H1 (cell line): ENCODE data around the gene PQBP1. TPM values are rescaled to one million over a fixed set of nuclear protein-coding genes. Genes with fewer than 3 reads are reported as not detected.

Experiments
- CTCF ChIA-PET: fragments of 300-600 bp; sonication (Branson Sonifier 250); formaldehyde crosslinking; loops from one replicate; lab custom pipeline; 2021; ENCODE audit not compliant: partially characterized antibody; lab: Charles Lee
- POLR2A ChIA-PET: fragments of 300-600 bp; sonication (Branson Sonifier 250); formaldehyde crosslinking; loops from one replicate; lab custom pipeline; 2021; ENCODE audit warnings: inconsistent platforms; ENCODE audit not compliant: partially characterized antibody; lab: Charles Lee
- DNase-seq, 2 experiments: peaks; one replicate each; pipeline versions ENCODE4 v3.0.0 to v3.0.0-alpha.2; 2010 to 2022; ENCODE audit warnings: low spot score in 2 of 2, low read depth in 1 of 2, mixed read lengths in 1 of 2
- FAIRE-seq: peaks from 2 replicates; lab custom pipeline; 2011; peaks lifted over from hg19 to GRCh38; lab: Jason Lieb, UNC
- H2AFZ ChIP-seq: 2 replicates; pipeline ENCODE4 v1.8.1; 2012; ENCODE audit warnings: low read length, inconsistent platforms
- H2AK5ac ChIP-seq: 2 replicates; pipeline ENCODE4 v1.6.1; 2013; ENCODE audit warnings: low read depth, low read length
- H2BK120ac ChIP-seq: replicated peaks from 2 replicates; pipeline ENCODE3; 2013; ENCODE audit warnings: low read depth, low read length, inconsistent platforms
- H2BK12ac ChIP-seq: 2 replicates; pipeline ENCODE4 v1.6.1; 2013; ENCODE audit warnings: low read depth, low read length
- H2BK15ac ChIP-seq: 2 replicates; pipeline ENCODE4 v1.6.1; 2013; ENCODE audit warnings: low read length
- H2BK20ac ChIP-seq: 2 replicates; pipeline ENCODE4 v1.6.1; 2013; ENCODE audit warnings: low read length
- H2BK5ac ChIP-seq: 2 replicates; pipeline ENCODE4 v1.6.1; 2013; ENCODE audit warnings: low read depth, low read length
- H3K14ac ChIP-seq: 2 replicates; pipeline ENCODE4 v1.6.1; 2013; ENCODE audit warnings: inconsistent platforms; ENCODE audit not compliant: insufficient read length
- H3K18ac ChIP-seq: 2 replicates; pipeline ENCODE4 v1.6.1; 2013; ENCODE audit warnings: low read length; ENCODE audit errors: extremely low read depth
- H3K23ac ChIP-seq: 2 replicates; pipeline ENCODE4 v1.6.1; 2013; ENCODE audit warnings: inconsistent platforms; ENCODE audit not compliant: insufficient read length
- H3K23me2 ChIP-seq: 2 replicates; pipeline ENCODE4 v1.6.1; 2013; ENCODE audit warnings: low read depth, low read length
- H3K27ac ChIP-seq: 2 replicates; pipeline ENCODE4 v1.6.1; 2011; ENCODE audit warnings: low read depth, low read length, inconsistent platforms
- H3K27me3 ChIP-seq, 4 experiments: replicated peaks in 1 of 4; 1 replicate in 1 of 4; 2 replicates in 3 of 4; pipeline versions ENCODE4 v1.6.1 to v1.8.1; 2011 to 2013; ENCODE audit warnings: low read length in 3 of 4, mild to moderate bottlenecking in 3 of 4, inconsistent platforms in 2 of 4, mixed read lengths in 2 of 4, moderate library complexity in 1 of 4; ENCODE audit not compliant: control insufficient read depth in 3 of 4, insufficient read depth in 3 of 4; ENCODE audit errors: extremely low read depth in 1 of 4
- H3K36me3 ChIP-seq, 4 experiments: 2 replicates each; pipeline versions ENCODE4 v1.6.1 to v1.8.1; 2011 to 2013; ENCODE audit warnings: mild to moderate bottlenecking in 4 of 4, low read length in 3 of 4, moderate library complexity in 2 of 4, control low read depth in 1 of 4, inconsistent platforms in 1 of 4; ENCODE audit not compliant: insufficient read depth in 4 of 4, control insufficient read depth in 2 of 4
- H3K4ac ChIP-seq: replicated peaks from 2 replicates; pipeline ENCODE3; 2013; ENCODE audit warnings: low read length, low read depth, mixed read lengths, inconsistent platforms; ENCODE audit not compliant: insufficient read length
- H3K4me1 ChIP-seq, 4 experiments: replicated peaks in 1 of 4; 1 replicate in 1 of 4; 2 replicates in 3 of 4; pipeline versions ENCODE4 v1.6.1 to v1.8.1; 2011 to 2013; ENCODE audit warnings: low read length in 3 of 4, inconsistent platforms in 2 of 4, mixed read lengths in 1 of 4; ENCODE audit not compliant: insufficient read depth in 4 of 4, control insufficient read depth in 3 of 4
- H3K4me2 ChIP-seq, 2 experiments: 2 replicates each; pipeline versions ENCODE4 v1.6.1 to v1.8.1; 2011 to 2013; ENCODE audit warnings: low read depth in 2 of 2, low read length in 2 of 2, control low read depth in 1 of 2, inconsistent platforms in 1 of 2, mild to moderate bottlenecking in 1 of 2; ENCODE audit not compliant: insufficient read depth in 1 of 2
- H3K4me3 ChIP-seq, 4 experiments: fragments of 200-600, 300-600 bp in 1 of 4; sonication (generic), shearing (Covaris generic), sonication (Bioruptor Twin) in 1 of 4; 2 replicates each; pipeline versions ENCODE4 v1.5.1 to v1.8.1; 2011 to 2016; ENCODE audit warnings: low read length in 4 of 4, low read depth in 3 of 4, control low read depth in 2 of 4, inconsistent platforms in 2 of 4, mild to moderate bottlenecking in 2 of 4, mixed read lengths in 1 of 4, moderate library complexity in 1 of 4; ENCODE audit not compliant: insufficient read depth in 2 of 4; ENCODE audit errors: extremely low read depth in 1 of 4
- H3K56ac ChIP-seq: replicated peaks from 2 replicates; pipeline ENCODE3; 2013; ENCODE audit warnings: low read depth, mild to moderate bottlenecking, mixed read lengths, low read length, inconsistent platforms; ENCODE audit not compliant: insufficient read length
- H3K79me1 ChIP-seq: 2 replicates; pipeline ENCODE4 v1.6.1; 2013; ENCODE audit warnings: low read depth, low read length, control low read depth
- H3K79me2 ChIP-seq, 2 experiments: 2 replicates each; pipeline versions ENCODE4 v1.6.1 to v1.8.1; 2012 to 2013; ENCODE audit warnings: low read length in 2 of 2, mild to moderate bottlenecking in 2 of 2, inconsistent platforms in 1 of 2; ENCODE audit not compliant: insufficient read depth in 2 of 2, control insufficient read depth in 1 of 2
- H3K9ac ChIP-seq, 4 experiments: replicated peaks in 1 of 4; 1 replicate in 1 of 4; 2 replicates in 3 of 4; pipeline versions ENCODE4 v1.6.1 to v1.8.1; 2011 to 2013; ENCODE audit warnings: low read depth in 3 of 4, low read length in 3 of 4, control low read depth in 2 of 4, mild to moderate bottlenecking in 2 of 4, moderate library complexity in 2 of 4, inconsistent platforms in 1 of 4; ENCODE audit errors: extremely low read depth in 1 of 4
- H3K9me3 ChIP-seq, 2 experiments: 2 replicates each; pipeline versions ENCODE4 v1.6.1 to v1.8.1; 2012 to 2013; ENCODE audit warnings: mild to moderate bottlenecking in 2 of 2, moderate library complexity in 2 of 2, control low read depth in 1 of 2, inconsistent platforms in 1 of 2, low read depth in 1 of 2, low read length in 1 of 2, mixed read lengths in 1 of 2; ENCODE audit not compliant: insufficient read depth in 2 of 2
- H4K20me1 ChIP-seq, 2 experiments: replicated peaks in 1 of 2; 2 replicates each; pipeline versions ENCODE3 to v1.8.1; 2011 to 2013; ENCODE audit warnings: inconsistent platforms in 2 of 2, low read length in 2 of 2, mild to moderate bottlenecking in 1 of 2; ENCODE audit not compliant: insufficient read depth in 2 of 2, control insufficient read depth in 1 of 2
- H4K5ac ChIP-seq: 2 replicates; pipeline ENCODE4 v1.6.1; 2013; ENCODE audit warnings: low read length, low read depth, mixed read lengths, inconsistent platforms; ENCODE audit not compliant: insufficient read length
- H4K8ac ChIP-seq: 2 replicates; pipeline ENCODE4 v1.8.0; 2013; ENCODE audit warnings: mild to moderate bottlenecking, moderate library complexity, low read length, inconsistent platforms; ENCODE audit not compliant: insufficient read depth; ENCODE audit errors: extremely low read depth
- H4K91ac ChIP-seq: replicated peaks from 2 replicates; pipeline ENCODE3; 2013; ENCODE audit warnings: low read length, mixed read lengths, inconsistent platforms; ENCODE audit not compliant: insufficient read length
- RBBP5 ChIP-seq: IDR thresholded peaks from 2 replicates; pipeline ENCODE4 v1.7.1; 2012; ENCODE audit warnings: low read depth, mild to moderate bottlenecking, inconsistent platforms, low read length, moderate library complexity, borderline replicate concordance
- WGBS, 2 experiments: shearing (Covaris generic) in 1 of 2; methylation state at CpG; one replicate each; pipeline versions ENCODE4 v1.1.6 to v1.1.7; 2013 to 2015; ENCODE audit warnings: low lambda C conversion rate in 2 of 2, mixed read lengths in 2 of 2, inconsistent platforms in 1 of 2, low coverage in 1 of 2, missing lambda C conversion rate in 1 of 2; ENCODE audit not compliant: insufficient replicate concordance in 2 of 2, insufficient coverage in 1 of 2, insufficient read length in 1 of 2; ENCODE audit errors: extremely low coverage in 1 of 2, missing lambda C conversion rate in 1 of 2; 5-methylcytosine and 5-hydroxymethylcytosine counted together
- polyA plus RNA-seq, 7 experiments: library from polyadenylated mRNA; depleted of rRNA in 3 of 7; stranded (reverse) in 5 of 7; unstranded in 2 of 7; fragments of >200 nt in 5 of 7; fragments of 200-250 nt in 2 of 7; gene quantifications; 1 replicate in 5 of 7; 2 replicates in 1 of 7; 4 replicates in 1 of 7; pipeline versions ENCODE4 v1.2.1 to v1.2.3, GENCODE V29; 2011 to 2013; ENCODE audit warnings: missing spikeins in 2 of 7, mixed read lengths in 2 of 7
- total RNA-seq: library from RNA; stranded (reverse); fragmentation: NEBNext Ultra II Directional; extraction: Animal tissue kit (Norgen Biotek cat#: 25700); gene quantifications from 2 replicates; pipeline ENCODE4 v1.2.1, GENCODE V29; 2021
- TF ChIP-seq, protein P1 (sequence below): IDR thresholded peaks from 2 replicates; pipeline ENCODE4 v1.6.1; 2011; ENCODE audit warnings: low read depth, mild to moderate bottlenecking, low read length; ENCODE audit not compliant: insufficient read depth

Gene PQBP1
- total and polyA plus RNA-seq, 2 of the 8 experiments (the other 6 are each of a cell fraction or from before 2014, with no cell fraction given) = 91.7 to 95.9 TPM

DNA sequence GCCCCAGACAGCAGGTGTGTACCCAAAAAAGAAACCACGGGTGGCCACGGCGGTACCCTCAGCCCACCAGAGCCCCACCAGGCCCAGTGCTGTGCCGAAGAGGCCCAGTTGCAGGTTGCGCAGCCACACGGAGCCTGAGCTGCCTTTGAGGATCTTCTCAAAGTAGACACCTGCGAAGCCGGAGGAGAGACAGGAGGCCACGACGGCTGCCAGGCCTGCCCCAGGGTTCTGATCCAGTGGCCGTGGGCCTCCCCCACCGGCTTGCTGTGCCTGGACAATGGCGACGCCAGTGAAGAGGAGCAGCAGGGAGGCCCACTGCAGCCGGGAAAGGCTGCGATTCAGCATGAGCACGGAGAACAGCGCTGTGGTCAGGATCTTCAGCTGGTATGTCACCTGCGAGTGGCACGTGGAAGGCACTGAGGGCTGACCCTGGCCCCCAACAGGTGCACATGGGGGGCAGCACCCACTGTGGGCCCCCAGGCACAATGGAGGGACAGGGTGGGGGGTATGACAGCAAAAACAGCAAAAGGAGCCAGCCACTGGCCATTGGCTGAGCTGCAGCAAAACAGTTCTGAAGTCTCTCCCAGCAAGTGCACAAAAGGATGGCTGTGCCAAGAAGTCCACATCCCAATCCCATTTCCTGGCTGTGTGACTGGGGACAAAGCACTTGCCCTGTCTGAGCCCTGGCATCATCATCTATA lies 7.5 kb downstream of the PQBP1 start:
- H2BK120ac ChIP-seq = no peak overlapping the region
- H3K9me3 ChIP-seq = no peaks in the 10 kb centered on the region
- no peak overlapping the region for H3K56ac ChIP-seq
- DNase-seq = no peak
- H2BK15ac ChIP-seq = no peak overlapping the region
- H3K4me3 ChIP-seq = no peak overlapping the region
- CTCF ChIA-PET = interaction anchor here (0.6 to 2.3 kb wide), 3 partner anchors 13 to 124 kb away, joined by 3 to 6 read pairs (median 4); no protein-coding TSS in a partner anchor
- no peak overlapping the region for H2AK5ac ChIP-seq
- H3K27me3 ChIP-seq = no peaks in the 10 kb centered on the region
- peaks cover 0 to 1% of the 10 kb centered on the region in 2 experiments for H4K20me1 ChIP-seq
- H3K18ac ChIP-seq = no peak overlapping the region
- WGBS, 2 experiments = 91% methylated on average over 6 of the region's 20 CpGs; no CpG with 5 or more reads in 1 of the 2 experiments
- H3K4me2 ChIP-seq = no peak overlapping the region
- no peaks in the 10 kb centered on the region; a peak in 1 of 4 replicates for H3K79me2 ChIP-seq
- no peak overlapping the region for H2BK12ac ChIP-seq
- H2BK5ac ChIP-seq = no peak overlapping the region
- no peak overlapping the region for H2BK20ac ChIP-seq
- peaks cover 0 to 3% (median 0%) of the 10 kb centered on the region in 4 experiments; a peak in 1 of 7 replicates for H3K4me1 ChIP-seq
- H3K9ac ChIP-seq = no peak overlapping the region
- H3K23me2 ChIP-seq = no peaks in the 10 kb centered on the region
- no peak overlapping the region for H3K4ac ChIP-seq
- no peaks in the 10 kb centered on the region for H3K79me1 ChIP-seq
- H4K5ac ChIP-seq = no peak overlapping the region
- no peak overlapping the region for H3K14ac ChIP-seq
- H4K8ac ChIP-seq = no peak overlapping the region
- POLR2A ChIA-PET = interaction anchor here (1.0 to 30.9 kb wide), 3 partner anchors 10 to 28 kb away, joined by 3 to 572 read pairs (median 3); no protein-coding TSS in a partner anchor
- H3K23ac ChIP-seq = no peak overlapping the region
- TF ChIP-seq, protein P1, sequence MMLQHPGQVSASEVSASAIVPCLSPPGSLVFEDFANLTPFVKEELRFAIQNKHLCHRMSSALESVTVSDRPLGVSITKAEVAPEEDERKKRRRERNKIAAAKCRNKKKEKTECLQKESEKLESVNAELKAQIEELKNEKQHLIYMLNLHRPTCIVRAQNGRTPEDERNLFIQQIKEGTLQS = no peak
- TF ChIP-seq RBBP5 = no peak
- no peak overlapping the region for H3K27ac ChIP-seq
- peaks cover 6 to 33% (median 15%) of the 10 kb centered on the region in 4 experiments; a peak in 6 of 8 replicates for H3K36me3 ChIP-seq
- FAIRE-seq = no peak
- H2AFZ ChIP-seq = no peak overlapping the region
- no peak overlapping the region for H4K91ac ChIP-seq
